Jurkat, Clone E6-1 (cell line): Measurements from ENCODE around the gene TENM4.

Experiments
- DNase-seq: peaks from one replicate; pipeline ENCODE4 v3.0.0-alpha.2; 2011; ENCODE audit warnings: low read depth, low spot score
- H3K4me3 ChIP-seq: 2 replicates; pipeline ENCODE4 v1.5.1; 2011; ENCODE audit warnings: mild to moderate bottlenecking, low read length, control low read depth, moderate library complexity

Gene TENM4

GRCh38 chr11:79174045-79175008 is 266.5 kb downstream of the TENM4 start:
- no peak for DNase-seq
- no peak overlapping the region for H3K4me3 ChIP-seq

GRCh38 chr11:79173615-79174014 is 267.2 kb downstream of the TENM4 start:
- no peak for DNase-seq

GRCh38 chr11:79170321-79170720 is 270.5 kb downstream of the TENM4 start:
- H3K4me3 ChIP-seq: no peak overlapping the region
- no peak for DNase-seq

More at GRCh38 chr11:79173615-79174014, 267.2 kb downstream of the TENM4 start:
- H3K4me3 ChIP-seq: no peak overlapping the region

GRCh38 chr11:79168530-79169110 is 272.2 kb downstream of the TENM4 start:
- no peak overlapping the region for H3K4me3 ChIP-seq
- DNase-seq: peak; percentile 14

GRCh38 chr11:79167510-79168188 is 273.2 kb downstream of the TENM4 start:
- DNase-seq: no peak

GRCh38 chr11:79165908-79166307 is 274.9 kb downstream of the TENM4 start:
- no peak overlapping the region for H3K4me3 ChIP-seq
- no peak for DNase-seq

More at GRCh38 chr11:79167510-79168188, 273.2 kb downstream of the TENM4 start:
- no peak overlapping the region for H3K4me3 ChIP-seq

GRCh38 chr11:79160791-79161403 is 279.9 kb downstream of the TENM4 start:
- H3K4me3 ChIP-seq: no peak overlapping the region
- peak; percentile 7 for DNase-seq

GRCh38 chr11:79159657-79160450 is 281.0 kb downstream of the TENM4 start:
- H3K4me3 ChIP-seq: no peak overlapping the region
- DNase-seq: no peak

- DNase-seq: no peak
- H3K4me3 ChIP-seq: no peak overlapping the region
Measured at GRCh38 chr11:79157738-79158137, 283.1 kb downstream of the TENM4 start.

GRCh38 chr11:79156031-79156430 is 284.8 kb downstream of the TENM4 start:
- H3K4me3 ChIP-seq: no peak overlapping the region
- DNase-seq: no peak

- no peak overlapping the region for H3K4me3 ChIP-seq
- DNase-seq: no peak
Measured at GRCh38 chr11:79155237-79155636, 285.6 kb downstream of the TENM4 start.

GRCh38 chr11:79152511-79152910 is 288.3 kb downstream of the TENM4 start:
- DNase-seq: no peak
- no peak overlapping the region for H3K4me3 ChIP-seq

GRCh38 chr11:79151396-79151795 is 289.4 kb downstream of the TENM4 start:
- no peak for DNase-seq
- no peak overlapping the region for H3K4me3 ChIP-seq

GRCh38 chr11:79150966-79151365 is 289.9 kb downstream of the TENM4 start:
- DNase-seq: no peak
- no peak overlapping the region for H3K4me3 ChIP-seq

- DNase-seq: no peak
- H3K4me3 ChIP-seq: no peak overlapping the region
Measured at GRCh38 chr11:79150320-79150719, 290.5 kb downstream of the TENM4 start.

- no peak for DNase-seq
- H3K4me3 ChIP-seq: no peak overlapping the region
Measured at GRCh38 chr11:79147731-79148130, 293.1 kb downstream of the TENM4 start.

- DNase-seq: no peak
- H3K4me3 ChIP-seq: no peak overlapping the region
Measured at GRCh38 chr11:79147011-79147410, 293.8 kb downstream of the TENM4 start.

- no peak overlapping the region for H3K4me3 ChIP-seq
- no peak for DNase-seq
Measured at GRCh38 chr11:79139900-79140299, 300.9 kb downstream of the TENM4 start.

- H3K4me3 ChIP-seq: no peak overlapping the region
Measured at GRCh38 chr11:79129702-79130101, 311.1 kb downstream of the TENM4 start.

More at GRCh38 chr11:79129702-79130101, 311.1 kb downstream of the TENM4 start:
- no peak for DNase-seq
